Left lung (tissue), 10 donors: ENCODE results near the gene SETD1A. TPM values are rescaled to one million over a fixed set of nuclear protein-coding genes. Genes with fewer than 3 reads are reported as not detected.
A peak's percentile ranks its signal among the peaks of the same experiment; 100 is the strongest.

Source experiments
- ATAC-seq: fragments of 200-7000 bp; cut with Tn5 transposase; one replicate; pipeline ENCODE4 v1.9.1; 2020; ENCODE audit warnings: moderate library complexity
- DNase-seq, 4 donors: peaks; one replicate each; pipeline ENCODE4 v3.0.0-alpha.2; 2013 to 2020
- H3K27ac ChIP-seq, 2 donors: fragments of 200-600 bp; sonication (generic) in 1 of 2; one replicate each; pipeline versions ENCODE4 v1.5.0 to v1.8.0; 2020 to 2021
- H3K27me3 ChIP-seq, 2 donors: fragments of 200-600 bp; sonication (generic) in 1 of 2; one replicate each; pipeline versions ENCODE4 v1.5.0 to v1.8.0; 2020 to 2021
- H3K36me3 ChIP-seq, 2 donors: fragments of 200-600 bp; sonication (generic) in 1 of 2; one replicate each; pipeline versions ENCODE4 v1.5.0 to v1.8.0; 2020 to 2021
- H3K4me1 ChIP-seq, 2 donors: fragments of 200-600 bp; one replicate each; pipeline ENCODE4 v1.8.0; 2021
- H3K4me3 ChIP-seq, 2 donors: fragments of 200-600 bp; sonication (generic) in 1 of 2; one replicate each; pipeline versions ENCODE4 v1.5.0 to v1.8.0; 2020 to 2021; ENCODE audit warnings: mild to moderate bottlenecking in 1 of 2
- H3K9me3 ChIP-seq, 2 donors: fragments of 200-600 bp; sonication (generic) in 1 of 2; one replicate each; pipeline versions ENCODE4 v1.5.0 to v1.8.0; 2020 to 2021
- CTCF ChIP-seq, 2 donors: fragments of 200-600 bp; sonication (generic) in 1 of 2; IDR thresholded peaks; one replicate each; pipeline versions ENCODE4 v1.5.0 to v1.8.0; 2021; ENCODE audit warnings: antibody characterized with exemption in 2 of 2
- intact Hi-C, 2 donors: fragments of 100-400 bp; cut with DNase I; formaldehyde crosslinking; loops; one replicate each; pipeline versions ENCODE4 v1.11.2 to v1.14.2; 2022
- polyA plus RNA-seq, 6 donors: library from polyadenylated mRNA; unstranded; fragments of 120-200 nt; gene quantifications; one replicate each; pipeline ENCODE4 v1.2.1, GENCODE V29; 2013; ENCODE audit not compliant: insufficient read length in 6 of 6
- total RNA-seq, 2 donors: library from RNA; stranded (reverse); fragmentation: NEBNext Ultra II Directional; extraction: Animal tissue kit (Norgen Biotek cat#: 25700); gene quantifications; one replicate each; pipeline ENCODE4 v1.2.1, GENCODE V29; 2021
- donor health status: DM: no; HTN: yes; CAD: no.
- donor health status: DM: no; HTN: no; CAD: no.

Gene SETD1A
- total and polyA plus RNA-seq, 8 donors = 12.1 to 21.5 (median 15.3) TPM

GRCh38 chr16:30928390-30928789, 29.2 kb upstream of the SETD1A start:
- intact Hi-C loops = no loop called here
- TF ChIP-seq CTCF (IDR thresholded peaks at IDR 0.05) = no peak
- H3K4me1 ChIP-seq = peaks cover 2 to 14% of the 10 kb centered on the region in 2 donors
- no peaks in the 10 kb centered on the region for H3K27me3 ChIP-seq
- H3K4me3 ChIP-seq = no peak overlapping the region
- no peak overlapping the region for H3K27ac ChIP-seq
- DNase-seq = no peak
- ATAC-seq = no peak
- H3K9me3 ChIP-seq = no peaks in the 10 kb centered on the region
- peaks cover 0 to 66% of the 10 kb centered on the region in 2 donors for H3K36me3 ChIP-seq

DNA sequence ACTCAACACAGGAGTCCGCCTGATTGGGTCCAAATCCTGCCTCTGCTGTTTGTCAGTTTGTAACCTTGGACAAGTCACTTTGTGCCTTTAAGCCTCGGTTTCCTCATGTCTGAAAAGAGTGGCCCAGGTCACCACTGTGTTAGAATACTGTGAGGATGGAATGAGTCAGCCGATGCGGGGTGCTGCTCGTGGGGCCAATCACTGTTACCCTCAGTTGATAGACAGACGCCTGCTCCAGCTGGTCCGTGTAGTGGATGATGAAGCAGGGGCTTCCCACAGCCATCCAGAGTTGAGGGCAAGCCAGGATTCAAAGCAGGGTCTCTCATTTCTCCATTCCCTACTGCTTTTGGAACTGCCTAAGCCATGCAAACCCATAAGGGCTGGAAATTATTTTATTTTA, 28.4 kb upstream of the SETD1A start:
- H3K36me3 ChIP-seq = peaks cover 0 to 70% of the 10 kb centered on the region in 2 donors
- H3K27me3 ChIP-seq = no peaks in the 10 kb centered on the region
- ATAC-seq = no peak
- H3K9me3 ChIP-seq = no peaks in the 10 kb centered on the region
- DNase-seq = no peak
- intact Hi-C loops = no loop called here
- TF ChIP-seq CTCF (IDR thresholded peaks at IDR 0.05) = no peak
- no peak overlapping the region for H3K4me3 ChIP-seq
- no peak overlapping the region for H3K27ac ChIP-seq
- peaks cover 2 to 12% of the 10 kb centered on the region in 2 donors for H3K4me1 ChIP-seq

DNA sequence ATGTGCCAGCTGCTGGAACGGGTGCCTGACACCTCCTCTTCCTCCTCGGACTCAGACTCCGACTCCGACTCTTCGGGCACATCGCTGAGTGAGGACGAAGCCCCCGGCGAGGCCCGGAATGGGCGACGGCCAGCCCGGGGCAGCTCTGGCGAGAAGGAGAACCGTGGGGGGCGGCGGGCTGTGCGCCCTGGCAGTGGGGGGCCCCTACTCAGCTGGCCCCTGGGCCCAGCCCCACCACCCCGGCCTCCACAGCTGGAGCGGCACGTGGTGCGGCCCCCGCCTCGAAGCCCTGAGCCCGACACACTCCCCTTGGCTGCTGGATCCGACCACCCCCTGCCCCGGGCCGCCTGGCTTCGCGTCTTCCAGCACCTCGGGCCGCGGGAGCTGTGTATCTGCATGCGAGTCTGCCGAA, 27.4 kb upstream of the SETD1A start:
- H3K4me3 ChIP-seq = no peak overlapping the region
- intact Hi-C loops = no loop called here
- peak in 1 of 4 donors; percentile 80 for DNase-seq
- no peak for ATAC-seq
- TF ChIP-seq CTCF (IDR thresholded peaks at IDR 0.05) = no peak
- H3K9me3 ChIP-seq = no peaks in the 10 kb centered on the region
- H3K27ac ChIP-seq = no peak overlapping the region
- peaks cover 0 to 2% of the 10 kb centered on the region in 2 donors for H3K4me1 ChIP-seq
- peaks cover 0 to 75% of the 10 kb centered on the region in 2 donors for H3K36me3 ChIP-seq
- no peaks in the 10 kb centered on the region for H3K27me3 ChIP-seq

DNA sequence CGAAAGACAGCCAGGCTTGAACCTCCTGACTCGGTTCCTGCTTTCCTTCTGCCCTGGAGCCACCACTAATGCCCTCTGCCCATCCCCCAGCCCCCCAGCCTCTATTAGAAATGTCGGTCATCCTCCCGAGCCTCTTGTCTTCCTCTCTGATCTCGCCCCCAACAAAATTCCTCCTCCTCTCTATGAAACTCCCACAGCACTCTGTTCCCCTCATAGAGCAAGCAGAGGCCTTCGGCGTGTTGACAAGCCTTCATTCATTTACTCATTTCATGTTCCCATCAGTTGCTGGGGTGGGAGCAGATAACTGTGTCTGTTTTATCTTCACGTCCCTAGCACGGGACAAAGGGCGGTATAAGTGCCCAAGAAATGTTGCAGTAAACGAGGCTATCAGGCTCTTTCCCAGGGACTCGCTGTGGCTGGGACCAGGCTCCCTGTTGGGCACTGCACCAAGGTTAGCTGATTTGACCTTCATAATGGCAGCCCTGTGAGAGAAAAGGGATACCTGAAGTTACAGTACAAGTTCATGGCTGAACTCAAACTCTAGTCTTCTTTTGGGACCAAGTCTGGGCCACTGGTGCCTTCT, 26.4 kb upstream of the SETD1A start:
- TF ChIP-seq CTCF (IDR thresholded peaks at IDR 0.05) = no peak
- Histone ChIP-seq H3K27ac (no peak overlapping the region), H3K4me1 (no peaks in the 10 kb centered on the region), H3K36me3 (peaks cover 0 to 70% of the 10 kb centered on the region in 2 donors), H3K27me3 (no peaks in the 10 kb centered on the region), H3K4me3 (no peak overlapping the region), H3K9me3 (no peaks in the 10 kb centered on the region)
- ATAC-seq (no peak), DNase-seq (no peak)
- intact Hi-C loops = no loop called here

DNA sequence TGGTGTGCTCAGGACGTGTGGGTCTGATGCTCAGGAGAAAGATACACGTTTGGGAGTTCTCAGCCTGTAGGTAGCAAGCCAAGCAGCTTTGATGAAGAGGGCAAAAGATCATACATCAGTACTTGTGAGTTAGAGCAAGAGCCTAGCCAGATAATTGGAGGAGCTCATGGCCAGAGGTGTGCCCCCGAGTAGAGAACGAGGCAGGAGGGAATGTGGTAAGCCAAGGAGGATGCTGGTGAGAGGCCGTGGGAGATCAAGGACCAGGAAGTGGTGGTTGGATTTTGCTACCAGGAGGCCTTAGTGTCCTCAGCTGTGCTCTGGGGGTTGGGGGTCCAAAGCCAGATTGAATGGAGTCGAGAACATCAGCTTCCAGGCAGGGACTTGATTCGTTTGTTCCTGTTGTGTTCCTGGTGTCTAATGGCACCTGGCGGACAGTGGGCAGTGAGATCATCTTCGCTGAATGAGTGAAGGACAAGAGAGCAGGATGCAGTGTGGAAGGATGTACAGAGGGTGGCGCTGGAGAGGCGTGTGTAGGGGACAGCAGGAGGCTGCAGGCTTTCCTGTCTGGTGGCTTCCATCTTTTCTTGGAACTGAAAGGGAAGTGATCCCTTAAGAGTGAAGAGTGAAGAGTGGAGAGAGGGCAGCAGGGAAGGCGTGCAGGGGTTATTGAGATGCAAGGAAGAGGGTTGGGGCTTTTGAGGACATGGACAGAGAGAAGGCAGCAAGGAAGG, 22.6 kb upstream of the SETD1A start:
- intact Hi-C loops = no loop called here
- H3K27ac ChIP-seq = no peak overlapping the region
- peaks cover 0 to 54% of the 10 kb centered on the region in 2 donors for H3K36me3 ChIP-seq
- peak; percentile 82 for ATAC-seq
- H3K27me3 ChIP-seq = no peaks in the 10 kb centered on the region
- peak in 1 of 4 donors; percentile 55 for DNase-seq
- TF ChIP-seq CTCF (IDR thresholded peaks at IDR 0.05) = peak; percentile 33 to 49
- H3K4me1 ChIP-seq = peaks cover 0 to 15% of the 10 kb centered on the region in 2 donors
- H3K4me3 ChIP-seq = no peak overlapping the region
- no peaks in the 10 kb centered on the region for H3K9me3 ChIP-seq
